Fibroblast of gingiva (primary cell): ENCODE results near the gene SENP5.
A peak's percentile ranks its signal among the peaks of the same experiment; 100 is the strongest.
"Not testable (repeated sequence)": the region's sequence is repeated elsewhere in the genome, so short reads cannot be mapped to it uniquely, and the experiment has no call there.

ENCODE experiments used
- DNase-seq: peaks from one replicate; pipeline ENCODE4 v3.0.0-alpha.2; 2011; ENCODE audit warnings: low read depth

SENP5 gene

DNA sequence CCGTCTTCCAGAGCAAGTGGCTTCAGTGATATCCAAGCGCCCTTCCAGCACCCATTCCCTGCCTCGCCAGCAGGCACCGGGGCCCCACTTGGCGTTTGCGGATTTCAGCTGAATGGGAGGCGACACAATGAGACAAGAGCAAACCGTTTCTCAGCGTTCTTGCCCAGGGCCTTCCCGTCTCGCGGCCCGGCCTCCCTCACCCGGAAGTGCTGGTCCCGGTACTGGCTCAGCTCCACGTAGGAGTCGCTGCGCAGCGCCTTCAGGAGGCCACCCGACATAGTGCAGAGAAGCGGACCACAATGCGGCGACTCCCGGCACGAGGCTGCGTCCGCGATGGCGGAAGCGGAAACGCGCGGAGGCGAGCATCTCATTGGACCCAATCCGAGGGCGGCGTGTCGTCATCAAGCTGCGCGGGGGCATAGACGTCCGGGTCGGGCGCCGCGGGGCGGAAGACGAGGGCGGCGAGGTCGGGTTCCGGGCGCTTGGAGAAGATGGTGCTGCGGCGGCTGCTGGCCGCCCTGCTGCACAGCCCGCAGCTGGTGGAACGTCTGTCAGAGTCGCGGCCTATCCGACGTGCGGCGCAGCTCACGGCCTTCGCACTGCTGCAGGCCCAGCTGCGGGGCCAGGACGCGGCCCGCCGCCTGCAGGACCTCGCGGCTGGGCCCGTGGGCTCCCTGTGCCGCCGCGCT is 74.7 kb downstream of the SENP5 start, which contains the start of gene NCBP2:
Gene NCBP2, minus strand, starts transcription at position 303 of the 689 bp plus-strand sequence. Its CDS starts 25 bp downstream, at position 278.
- DNase-seq, result peak; percentile 99

DNA sequence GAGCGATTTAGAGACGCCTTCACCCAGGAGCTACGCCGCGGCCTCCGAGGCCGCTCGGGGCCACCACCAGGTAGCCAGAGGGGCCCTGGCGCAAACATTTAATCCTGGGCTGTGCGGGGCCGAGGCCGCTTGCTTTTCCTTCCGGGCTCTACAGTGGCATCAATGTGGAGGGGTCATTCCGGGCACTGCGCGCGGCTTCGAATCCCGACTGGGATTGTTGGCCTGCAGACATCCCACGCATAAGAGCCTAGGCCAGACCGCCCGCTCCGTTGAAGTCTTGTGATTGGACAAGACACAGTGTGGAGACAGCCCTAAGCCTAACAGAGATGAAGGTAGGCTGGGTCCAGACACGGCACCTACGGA is 75.2 kb downstream of the SENP5 start:
- no peak for DNase-seq

DNA sequence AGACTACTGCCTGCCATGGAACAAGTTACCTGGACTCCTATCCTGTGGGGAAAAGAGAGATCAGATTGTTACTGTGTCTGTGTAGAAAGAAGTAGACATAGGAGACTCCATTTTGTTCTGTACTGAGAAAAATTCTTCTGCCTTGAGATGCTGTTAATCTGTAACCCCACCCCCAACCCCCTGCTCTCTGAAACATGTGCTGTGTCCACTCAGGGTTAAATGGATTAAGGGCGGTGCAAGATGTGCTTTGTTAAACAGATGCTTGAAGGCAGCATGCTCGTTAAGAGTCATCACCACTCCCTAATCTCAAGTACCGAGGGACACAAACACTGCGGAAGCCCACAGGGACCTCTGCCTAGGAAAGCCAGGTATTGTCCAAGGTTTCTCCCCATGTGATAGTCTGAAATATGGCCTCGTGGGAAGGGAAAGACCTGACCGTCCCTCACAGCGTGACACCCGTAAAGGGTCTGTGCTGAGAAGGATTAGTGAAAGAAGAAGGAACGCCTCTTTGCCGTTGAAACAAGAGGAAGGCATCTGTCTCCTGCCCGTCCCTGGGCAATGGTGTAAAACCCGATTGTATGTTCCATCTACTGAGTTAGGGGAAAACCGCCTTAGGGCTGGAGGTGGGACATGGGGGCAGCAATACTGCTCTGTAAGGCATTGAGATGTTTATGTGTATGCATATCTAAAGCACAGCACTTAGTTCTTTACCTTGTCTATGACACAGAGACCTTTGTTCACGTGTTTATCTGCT is 76.5 kb downstream of the SENP5 start:
- not testable (repeated sequence) for DNase-seq

DNA sequence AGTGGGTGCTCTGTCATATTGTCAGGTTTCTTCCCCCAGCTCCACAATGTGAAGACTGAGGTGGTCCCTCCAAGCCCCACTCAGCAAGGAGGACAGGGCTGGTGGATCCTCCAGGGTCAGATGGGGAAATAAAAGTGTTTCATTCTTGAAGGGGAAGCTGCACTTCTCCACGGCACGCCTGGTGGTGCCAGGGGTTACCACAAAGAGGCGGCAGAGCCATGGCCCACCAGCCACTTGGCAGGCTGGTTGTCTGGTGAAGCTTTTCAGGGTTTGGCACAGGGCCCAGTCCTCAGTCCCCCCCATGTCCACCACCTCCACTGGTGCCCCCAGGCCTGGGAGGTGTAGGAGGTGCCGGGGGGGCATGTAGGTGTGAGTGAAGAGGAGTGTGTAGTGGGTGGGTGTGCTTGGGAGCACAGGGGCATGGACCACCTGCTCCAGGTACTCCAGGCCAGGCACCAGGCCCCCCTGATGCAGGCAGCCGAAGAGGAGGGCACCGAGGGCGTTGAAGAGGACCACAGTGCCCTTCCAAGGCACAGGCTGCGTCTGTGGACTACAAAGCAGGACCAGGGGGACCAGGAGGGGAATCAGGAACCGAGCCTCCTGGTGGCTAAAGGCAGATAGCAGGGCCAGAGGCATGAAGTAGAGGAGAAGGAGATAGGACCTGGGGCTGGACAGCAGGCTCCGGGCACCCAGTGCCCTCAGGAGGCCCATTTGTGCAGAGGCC is 79.6 kb downstream of the SENP5 start:
- DNase-seq, result no peak

DNA sequence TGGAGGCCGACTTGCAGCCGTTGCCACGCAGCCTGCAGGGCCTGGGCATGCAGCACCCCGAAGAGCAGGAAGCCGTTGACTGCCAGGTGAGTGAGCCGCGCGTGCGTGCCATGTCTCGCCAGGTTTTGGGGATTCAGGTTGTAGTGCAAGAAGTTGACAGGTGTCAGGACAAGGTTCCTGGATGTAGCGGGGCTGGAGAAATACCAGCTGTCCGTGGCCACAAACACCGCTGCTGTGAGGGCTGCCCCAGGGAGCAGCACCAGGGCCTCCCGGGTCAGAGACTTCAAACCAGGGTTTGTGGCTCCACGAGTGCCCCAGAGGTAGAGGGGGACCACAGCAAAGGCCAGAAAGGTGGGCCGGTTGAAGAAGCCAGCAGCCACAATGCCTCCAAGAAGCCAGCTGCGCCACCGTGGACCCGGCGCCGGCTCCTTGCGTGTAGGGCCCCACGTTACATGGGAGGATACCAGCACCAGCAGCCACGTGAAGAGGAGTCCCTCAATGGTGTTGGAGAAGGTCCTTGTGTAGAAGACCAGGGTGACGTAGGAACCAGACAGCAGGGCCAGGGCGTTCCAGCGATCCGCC is 80.2 kb downstream of the SENP5 start:
- no peak for DNase-seq

DNA sequence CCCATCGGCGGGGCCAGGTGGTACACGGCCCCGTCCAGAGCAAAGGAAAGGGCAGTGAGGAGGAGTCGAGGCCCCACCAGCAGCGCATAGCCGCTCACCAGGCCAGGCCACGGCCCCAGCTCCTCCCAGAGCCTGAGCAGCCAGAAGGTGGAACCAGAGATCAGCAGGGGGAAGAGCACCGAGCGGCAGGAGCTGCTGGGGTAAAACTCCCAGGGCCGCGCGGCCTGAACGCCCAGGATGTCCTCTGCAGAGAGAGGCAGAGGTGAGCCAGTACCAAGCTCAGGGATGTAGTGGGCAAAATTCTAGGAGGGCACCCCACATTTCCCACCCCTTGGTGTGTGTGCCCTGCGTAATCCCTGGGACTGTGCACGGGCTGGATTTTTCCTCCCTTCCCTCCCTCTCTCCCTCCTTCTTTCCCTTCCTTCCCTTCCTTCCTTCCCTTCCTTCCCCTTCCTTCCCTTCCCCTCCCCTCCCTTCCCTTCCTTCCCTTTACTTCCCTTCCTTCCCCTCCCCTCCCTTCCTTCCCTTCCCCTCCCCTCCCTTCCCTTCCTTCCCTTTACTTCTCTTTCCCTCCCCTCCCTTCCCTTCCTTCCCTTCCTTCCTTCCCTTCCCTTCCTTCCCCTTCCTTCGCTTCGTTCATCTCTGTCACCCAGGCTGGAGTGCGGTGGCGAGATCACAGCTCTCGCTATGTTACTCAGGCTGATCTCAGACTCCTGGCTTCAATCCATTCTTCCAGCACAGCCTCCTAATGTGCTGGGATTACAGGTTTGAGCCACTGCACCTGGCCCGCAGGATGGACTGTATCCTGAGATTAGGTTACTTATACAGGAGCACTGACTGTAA is 80.9 kb downstream of the SENP5 start:
- no peak for DNase-seq

DNA sequence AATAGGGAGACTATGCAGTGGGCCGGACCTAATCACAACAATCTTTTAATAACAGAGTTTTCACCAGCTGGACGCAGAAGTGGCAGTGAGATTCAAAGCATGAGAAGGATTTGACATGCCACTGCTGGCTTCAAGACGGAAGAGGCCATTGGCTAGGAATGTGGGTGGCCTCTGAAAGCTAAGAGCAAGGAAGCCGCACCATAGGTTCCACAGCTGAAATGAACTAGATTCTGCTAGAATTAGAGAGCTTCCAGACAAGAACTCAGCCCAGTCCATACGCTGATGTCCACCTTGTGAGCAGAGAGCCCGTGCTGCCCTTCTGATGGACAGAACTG is 81.5 kb downstream of the SENP5 start:
- DNase-seq, result no peak

DNA sequence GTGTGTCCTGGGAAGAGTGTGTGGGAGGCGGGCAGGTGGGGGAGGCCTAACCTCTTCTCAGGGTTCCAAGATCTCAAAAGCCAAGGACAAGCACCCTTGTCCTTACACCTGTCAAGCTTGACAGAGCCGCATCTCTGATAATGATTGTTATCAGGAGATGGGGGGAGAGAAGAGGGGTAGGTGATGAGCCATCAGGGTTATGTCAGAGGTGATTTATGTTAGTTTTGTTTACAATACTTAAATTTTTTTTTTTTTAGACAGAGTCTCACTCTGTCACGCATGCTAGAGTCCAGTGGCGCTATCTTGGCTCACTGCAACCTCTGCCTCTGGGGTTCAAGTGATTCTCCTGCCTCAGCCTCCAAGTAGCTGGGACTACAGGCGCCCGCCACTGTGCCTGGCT is 82.0 kb downstream of the SENP5 start:
- no peak for DNase-seq

DNA sequence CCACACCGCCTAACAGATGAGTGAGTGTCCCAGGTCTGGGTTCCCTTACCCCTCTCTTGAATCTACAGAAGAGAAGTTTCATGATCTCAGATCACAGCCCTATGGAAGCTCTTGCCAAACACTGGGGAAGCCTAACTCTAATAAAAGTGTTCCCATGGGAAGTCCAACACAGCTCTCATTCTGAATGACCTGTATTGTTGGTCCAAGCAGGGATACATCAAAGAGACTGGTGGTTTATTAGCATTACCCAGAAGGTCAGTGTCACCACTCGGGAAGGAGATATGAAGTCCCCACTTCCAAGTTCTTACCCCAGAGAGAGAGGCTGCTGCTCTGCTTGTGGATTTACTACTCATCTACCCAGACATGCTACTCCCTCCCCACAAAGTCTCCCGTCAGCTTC is 83.7 kb downstream of the SENP5 start:
- no peak for DNase-seq

DNA sequence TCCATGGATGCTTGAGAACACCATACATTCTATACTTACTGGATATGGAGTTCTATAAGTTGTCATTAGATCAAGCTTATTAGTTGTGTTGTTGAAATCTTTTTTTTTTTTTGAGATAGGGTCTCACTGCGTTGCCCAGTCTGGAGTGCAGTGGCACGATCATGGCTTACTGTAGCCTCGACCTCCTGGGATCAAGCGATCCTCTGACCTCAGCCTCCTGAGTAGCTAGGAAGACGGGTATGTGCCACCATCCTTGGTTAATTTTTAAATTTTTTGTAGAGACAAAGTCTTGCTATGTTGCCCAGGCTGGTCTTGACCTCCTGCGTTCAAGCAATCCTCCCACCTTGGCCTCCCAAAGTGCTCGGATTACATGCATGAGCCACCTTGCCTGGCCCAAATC is 87.1 kb downstream of the SENP5 start:
- DNase-seq, result no peak

DNA sequence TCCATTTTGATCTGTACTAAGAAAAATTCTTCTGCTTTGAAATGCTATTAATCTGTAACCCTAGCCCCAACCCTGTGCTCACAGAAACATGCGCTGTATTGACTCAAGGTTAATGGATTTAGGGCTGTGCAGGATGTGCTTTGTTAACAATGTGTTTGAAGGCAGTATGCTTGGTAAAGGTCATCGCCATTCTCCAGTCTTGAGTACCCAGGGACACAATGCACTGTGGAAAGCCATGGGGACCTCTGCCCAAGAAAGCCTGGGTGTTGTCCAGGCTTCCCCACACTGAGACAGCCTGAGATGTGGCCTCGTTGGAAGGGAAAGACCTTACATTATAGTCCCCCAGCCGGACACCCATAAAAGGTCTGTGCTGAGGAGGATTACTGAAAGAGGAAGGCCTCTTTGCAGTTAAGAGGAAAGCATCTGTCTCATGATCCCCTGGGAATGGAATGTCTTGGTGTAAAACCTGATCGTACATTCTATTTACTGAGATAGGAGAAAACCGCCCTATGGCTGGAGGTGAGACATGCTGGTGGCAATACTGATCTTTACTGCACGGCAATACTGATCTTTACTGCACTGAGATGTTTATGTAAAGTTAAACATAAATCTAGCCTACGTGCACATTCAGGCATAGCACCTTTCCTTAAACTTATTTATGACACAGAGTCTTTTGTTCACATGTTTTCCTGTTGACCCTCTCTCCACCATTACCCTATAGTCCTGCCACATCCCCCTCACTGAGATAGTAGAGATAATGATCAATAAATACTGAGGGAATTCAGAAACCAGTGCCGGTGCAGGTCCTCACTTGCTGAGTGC is 94.6 kb downstream of the SENP5 start:
- DNase-seq, result no peak

DNA sequence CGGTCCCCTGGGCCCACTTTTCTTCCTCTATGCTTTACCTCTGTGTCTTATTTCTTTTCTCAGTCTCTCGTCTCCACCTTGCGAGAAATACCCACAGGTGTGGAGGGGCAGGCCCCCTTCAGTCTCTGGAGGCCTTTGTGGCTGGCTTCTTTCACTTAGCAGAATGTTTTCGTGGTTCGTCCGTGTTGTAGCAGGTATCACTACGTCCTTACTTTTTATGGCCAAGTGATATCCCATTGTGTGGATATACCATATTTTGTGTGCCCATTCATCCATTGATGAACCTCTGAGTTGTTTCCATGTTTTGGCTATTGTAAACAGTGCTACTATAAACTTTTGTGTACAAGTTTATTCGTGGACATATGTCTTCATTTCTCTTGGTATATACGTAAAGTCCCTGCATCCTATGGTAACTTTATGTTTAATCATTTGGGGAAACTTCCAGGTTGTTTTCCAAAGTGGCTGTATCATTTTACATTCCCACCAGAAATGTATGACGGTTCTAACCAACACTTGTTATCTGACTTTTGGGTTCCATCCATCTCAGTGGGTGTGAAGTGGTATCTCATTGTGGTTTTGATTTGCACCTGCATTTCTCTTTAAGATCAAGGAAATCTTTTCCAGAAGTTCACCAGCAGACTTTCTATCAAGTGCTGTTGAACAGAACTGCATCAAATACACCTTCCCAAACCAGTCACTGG is 95.4 kb downstream of the SENP5 start:
- no peak for DNase-seq

DNA sequence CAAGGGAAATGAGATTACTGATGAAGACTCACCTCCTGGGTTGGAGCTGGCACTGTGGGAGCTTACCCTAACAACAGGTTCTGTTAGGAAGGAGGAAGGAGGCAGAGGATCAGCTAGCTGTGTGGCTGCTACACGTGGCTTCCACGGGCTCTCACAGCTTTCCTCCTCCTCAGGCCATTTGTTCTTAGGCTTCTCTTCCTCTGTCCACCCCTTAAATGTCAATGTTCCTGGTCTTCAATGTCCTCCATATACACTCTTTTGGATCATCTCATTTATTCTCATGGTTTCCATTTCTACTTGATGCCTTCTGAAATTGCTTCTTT is 95.9 kb downstream of the SENP5 start:
- no peak for DNase-seq

DNA sequence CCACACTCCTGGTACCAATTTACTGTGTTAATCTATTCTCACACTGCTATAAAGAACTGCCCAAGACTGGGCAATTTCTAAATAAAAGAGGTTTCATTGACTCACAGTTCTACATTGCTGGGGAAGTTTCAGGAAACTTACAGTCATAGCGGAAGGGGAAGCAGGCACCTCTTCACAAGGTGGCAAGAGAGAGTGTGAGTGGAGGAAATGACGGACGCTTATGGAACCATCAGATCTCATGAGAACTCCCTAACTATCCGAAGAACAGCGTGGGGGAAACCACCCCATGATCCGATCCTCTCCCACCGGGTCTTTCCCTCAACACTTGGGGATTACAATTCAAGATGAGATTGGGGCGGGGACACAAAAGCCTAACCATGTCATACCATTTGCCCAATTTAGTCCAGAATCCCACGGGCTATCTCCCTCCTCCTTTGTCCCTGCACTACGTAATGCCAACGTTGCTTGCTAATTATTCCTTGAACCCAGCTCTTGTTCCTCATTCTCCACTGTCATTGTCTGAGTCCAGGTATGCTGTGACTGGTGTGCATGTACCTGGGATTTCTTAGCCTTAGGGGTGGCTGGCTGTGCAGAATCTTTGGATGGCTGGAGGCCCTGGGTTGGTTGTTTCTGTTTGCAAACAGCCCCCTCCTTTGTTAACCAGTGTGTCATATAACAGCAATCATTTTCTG is 97.5 kb downstream of the SENP5 start:
- DNase-seq, result no peak

DNA sequence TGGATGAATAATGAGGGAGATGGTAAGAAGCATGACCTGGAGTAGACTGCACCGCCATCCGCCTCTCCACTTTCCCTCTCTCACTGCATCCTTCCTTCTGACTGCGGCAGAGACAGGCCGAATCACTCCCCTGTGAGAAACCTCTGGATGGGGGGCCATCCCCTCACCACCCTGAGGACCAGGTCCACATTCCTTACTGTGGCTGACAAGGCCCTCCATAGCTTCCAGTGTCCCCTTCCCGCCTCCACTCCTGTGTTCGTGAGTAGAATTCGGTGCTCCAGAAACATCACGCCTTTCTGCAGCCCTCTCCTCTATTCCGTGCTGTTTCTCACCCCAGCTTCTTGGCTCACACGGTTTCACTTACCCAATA is 98.1 kb downstream of the SENP5 start:
- DNase-seq, result no peak

DNA sequence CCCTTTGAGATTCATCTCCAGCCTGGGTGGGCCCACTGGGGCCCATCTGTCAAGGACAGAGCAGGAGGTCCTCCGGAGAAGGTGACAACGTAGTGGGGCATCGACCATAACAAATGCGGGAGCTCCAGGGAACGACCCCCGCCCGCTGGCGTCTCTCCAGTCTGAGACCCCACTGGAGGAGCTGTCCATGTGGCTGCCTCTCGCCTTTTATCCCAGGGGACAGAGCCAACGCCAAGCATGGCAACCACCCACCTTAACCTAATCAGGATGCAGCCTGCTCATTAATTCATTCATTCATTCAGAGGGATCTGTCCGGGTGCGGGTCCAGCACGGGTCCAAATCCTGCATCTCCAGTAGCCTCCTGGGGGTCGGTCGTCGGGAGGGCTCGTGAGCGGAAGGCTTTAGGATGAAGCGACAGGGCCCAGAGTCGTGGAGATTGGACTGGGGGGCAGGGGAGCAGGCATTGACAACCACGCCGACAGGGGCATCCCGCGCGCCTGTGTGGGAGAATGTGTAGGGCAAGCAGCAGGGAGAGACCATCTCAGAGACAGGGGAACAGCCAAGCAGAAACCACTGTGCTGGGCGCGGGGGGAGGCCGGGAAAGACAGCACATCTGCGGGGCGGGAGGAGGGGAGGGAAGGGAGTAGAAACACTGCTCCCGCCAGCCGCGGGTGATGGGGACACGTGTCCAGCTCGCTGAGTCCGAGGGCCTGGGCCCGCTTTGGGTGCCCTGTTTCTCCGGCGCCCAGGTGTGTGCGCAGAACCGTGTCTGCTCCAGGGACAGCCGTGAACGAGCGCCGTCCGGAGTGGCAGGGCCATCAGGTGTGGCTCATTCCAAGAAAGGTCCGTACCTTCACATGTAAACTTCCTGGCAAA is 99.0 kb downstream of the SENP5 start:
- DNase-seq, result no peak

DNA sequence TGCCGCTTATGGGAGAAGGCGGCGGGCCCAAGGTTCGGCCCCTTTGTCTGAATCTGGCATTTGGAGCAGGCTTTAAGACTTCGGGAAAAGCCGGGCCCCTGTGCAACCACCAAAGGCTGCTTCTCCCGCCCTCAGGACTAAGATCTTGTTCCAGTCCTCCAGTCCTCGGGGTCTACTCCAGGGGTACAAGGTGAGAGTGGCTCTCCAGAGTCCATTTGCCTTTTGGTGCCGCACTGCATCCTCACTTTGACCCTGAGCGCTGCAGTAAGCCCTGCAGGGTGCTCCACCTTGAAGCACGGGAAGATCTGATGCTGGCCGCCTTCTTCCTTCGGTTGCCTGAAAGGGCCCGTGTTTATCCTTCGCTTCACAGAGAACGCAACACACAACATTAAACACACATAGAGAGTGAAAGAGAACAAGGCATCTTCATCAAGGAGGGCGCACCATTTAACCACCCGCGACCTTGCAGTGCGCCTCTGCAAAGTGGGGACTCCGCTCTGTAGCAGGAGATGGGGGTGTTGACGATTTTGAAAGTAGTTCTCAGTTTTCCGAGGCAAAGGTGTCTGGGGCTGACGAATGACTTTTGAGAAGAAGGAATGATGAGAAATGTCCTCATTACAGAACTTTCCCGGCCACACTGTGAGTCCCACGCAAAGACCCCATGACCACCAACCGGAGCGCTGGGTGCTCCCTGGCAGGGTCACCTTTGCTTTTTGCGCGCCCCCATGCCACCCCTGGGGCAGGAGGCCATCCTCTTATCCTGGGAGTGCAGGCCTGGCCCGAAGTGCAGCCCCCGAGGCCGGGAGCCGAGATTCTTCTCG is 99.9 kb downstream of the SENP5 start:
- DNase-seq, result no peak
